ENCODE results near the gene GSK3A. TPM values are rescaled to one million over a fixed set of nuclear protein-coding genes. Genes with fewer than 3 reads are reported as not detected.

Gene GSK3A
- total RNA-seq, 2 donors from 2014 or later: 31.7 to 34.4 TPM

GRCh38 chr19:42239544-42240220 lies 2.7 kb downstream of the GSK3A start:
- ATAC-seq (no peak), DNase-seq (no peak)
- intact Hi-C loops (cut with DNase I): no loop called here

- intact Hi-C loops (cut with DNase I): no loop called here
- no peak for DNase-seq
- no peak for ATAC-seq
These were observed 7.2 kb downstream of the GSK3A start for GRCh38 chr19:42235181-42235580.

- intact Hi-C loops (cut with DNase I): no loop called here
- ATAC-seq: no peak
- no peak for DNase-seq
These were observed 8.0 kb downstream of the GSK3A start for GRCh38 chr19:42234364-42234763.

- intact Hi-C loops (cut with DNase I): no loop called here
- no peak for ATAC-seq
- DNase-seq: no peak
These were observed 8.6 kb downstream of the GSK3A start for GRCh38 chr19:42233678-42234292.

- intact Hi-C loops (cut with DNase I): no loop called here
- ATAC-seq (no peak), DNase-seq (no peak)
These were observed 9.3 kb downstream of the GSK3A start for GRCh38 chr19:42233106-42233505.

GRCh38 chr19:42232435-42232834 lies 10.0 kb downstream of the GSK3A start:
- DNase-seq: no peak
- intact Hi-C loops (cut with DNase I): no loop called here

GRCh38 chr19:42230571-42230970 lies 11.8 kb downstream of the GSK3A start:
- intact Hi-C loops (cut with DNase I): no loop called here
- ATAC-seq: no peak
- no peak for DNase-seq

More at GRCh38 chr19:42232435-42232834, 10.0 kb downstream of the GSK3A start:
- ATAC-seq: no peak

GRCh38 chr19:42229855-42230351 lies 12.5 kb downstream of the GSK3A start:
- DNase-seq (no peak), ATAC-seq (no peak)
- intact Hi-C loops (cut with DNase I): no loop called here

GRCh38 chr19:42229301-42229854 lies 13.0 kb downstream of the GSK3A start:
- DNase-seq (no peak), ATAC-seq (no peak)
- intact Hi-C loops (cut with DNase I): no loop called here

- no peak for DNase-seq
- no peak for ATAC-seq
- intact Hi-C loops (cut with DNase I): no loop called here
These were observed 13.8 kb downstream of the GSK3A start for GRCh38 chr19:42228641-42229040.

GRCh38 chr19:42226886-42227285 lies 15.5 kb downstream of the GSK3A start:
- intact Hi-C loops (cut with DNase I): no loop called here
- DNase-seq (no peak), ATAC-seq (no peak)

GRCh38 chr19:42225718-42226292 lies 16.6 kb downstream of the GSK3A start:
- no peak for ATAC-seq
- DNase-seq: no peak
- intact Hi-C loops (cut with DNase I): no loop called here

GRCh38 chr19:42224940-42225717 lies 17.3 kb downstream of the GSK3A start:
- ATAC-seq: no peak
- intact Hi-C loops (cut with DNase I): no loop called here
- DNase-seq: no peak

GRCh38 chr19:42220751-42221097 lies 21.7 kb downstream of the GSK3A start:
- intact Hi-C loops (cut with DNase I): no loop called here
- no peak for DNase-seq

GRCh38 chr19:42219812-42220750 lies 22.3 kb downstream of the GSK3A start, which contains the start of gene ZNF526:
Gene ZNF526 (plus strand): TSS chr19:42220312. CDS start chr19:42224404, 4,092 bp downstream.
- ATAC-seq: peak; percentile 93 to 94
- intact Hi-C loops (cut with DNase I): no loop called here
- peak; percentile 98 for DNase-seq

More at GRCh38 chr19:42220751-42221097, 21.7 kb downstream of the GSK3A start:
- ATAC-seq: no peak

- DNase-seq: peak; percentile 97
- ATAC-seq: peak; percentile 80 to 87
- intact Hi-C loops (cut with DNase I): no loop called here
These were observed 24.6 kb downstream of the GSK3A start, which contains the start of gene DEDD2 for GRCh38 chr19:42217520-42218437. Gene DEDD2 (minus strand): TSS chr19:42217677. CDS start chr19:42217007, 670 bp downstream.

Data from left cardiac atrium (tissue), 4 donors.